Activated CD4-positive, alpha-beta T cell treated with anti-CD3 and anti-CD28 coated beads, Interleukin-2, amount 50 U/mL, for 1 hour (primary cell): ENCODE measurements around the gene TPSD1.
"Not testable (repeated sequence)": the region's sequence is repeated elsewhere in the genome, so short reads cannot be mapped to it uniquely, and the experiment has no call there.

Experiments used
- DNase-seq: peaks from one replicate; pipeline ENCODE4 v3.0.0-alpha.2; 2020

The TPSD1 gene

GRCh38 chr16:1264345-1265089 lies 8.6 kb downstream of the TPSD1 start:
- DNase-seq = no peak

- DNase-seq = no peak
Observed at GRCh38 chr16:1265090-1265630, 9.3 kb downstream of the TPSD1 start.

- no peak for DNase-seq
Observed at GRCh38 chr16:1265826-1266225, 10.0 kb downstream of the TPSD1 start.

- not testable (repeated sequence) for DNase-seq
Observed at GRCh38 chr16:1269418-1269817, 13.5 kb downstream of the TPSD1 start.

- no peak for DNase-seq
Observed at GRCh38 chr16:1271380-1271723, 15.5 kb downstream of the TPSD1 start.

- not testable (repeated sequence) for DNase-seq
Observed at GRCh38 chr16:1271724-1272413, 16.0 kb downstream of the TPSD1 start.

GRCh38 chr16:1272453-1273198 lies 16.8 kb downstream of the TPSD1 start:
- DNase-seq = no peak

GRCh38 chr16:1273816-1274215 lies 17.9 kb downstream of the TPSD1 start:
- no peak for DNase-seq

GRCh38 chr16:1274767-1275166 lies 18.9 kb downstream of the TPSD1 start:
- DNase-seq = no peak

- DNase-seq = no peak
Observed at GRCh38 chr16:1275791-1276579, 20.1 kb downstream of the TPSD1 start.

GRCh38 chr16:1276580-1276878 lies 20.7 kb downstream of the TPSD1 start:
- DNase-seq = no peak

GRCh38 chr16:1277151-1277598 lies 21.3 kb downstream of the TPSD1 start:
- no peak for DNase-seq

GRCh38 chr16:1277617-1278282 lies 21.9 kb downstream of the TPSD1 start:
- no peak for DNase-seq

GRCh38 chr16:1278477-1278876 lies 22.6 kb downstream of the TPSD1 start:
- DNase-seq = no peak

- DNase-seq = no peak
Observed at GRCh38 chr16:1279081-1279944, 23.4 kb downstream of the TPSD1 start.

- DNase-seq = no peak
Observed at GRCh38 chr16:1279945-1280589, 24.2 kb downstream of the TPSD1 start.

- no peak for DNase-seq
Observed at GRCh38 chr16:1280783-1281182, 24.9 kb downstream of the TPSD1 start.

- no peak for DNase-seq
Observed at GRCh38 chr16:1281517-1281916, 25.6 kb downstream of the TPSD1 start.

GRCh38 chr16:1282324-1282973 lies 26.6 kb downstream of the TPSD1 start:
- no peak for DNase-seq

- no peak for DNase-seq
Observed at GRCh38 chr16:1283296-1283695, 27.4 kb downstream of the TPSD1 start.
